H9 (cell line): Measurements from ENCODE around the gene COL4A2. TPM values are rescaled to one million over a fixed set of nuclear protein-coding genes. Genes with fewer than 3 reads are reported as not detected.
"Not testable (repeated sequence)": the region's sequence is repeated elsewhere in the genome, so short reads cannot be mapped to it uniquely, and the experiment has no call there.

Experiments used
- DNase-seq: peaks from one replicate; pipeline ENCODE4 v3.0.0-alpha.2; 2017
- H2AFZ ChIP-seq: one replicate; pipeline ENCODE4 v1.6.1; 2013; ENCODE audit warnings: mild to moderate bottlenecking, low read length, control low read depth, moderate library complexity
- H2AK5ac ChIP-seq: 2 replicates; pipeline ENCODE4 v1.6.1; 2013; ENCODE audit warnings: low read length, control low read depth, mixed read lengths; ENCODE audit not compliant: insufficient read length
- H2BK120ac ChIP-seq: one replicate; pipeline ENCODE4 v1.6.1; 2013; ENCODE audit warnings: low read depth, mild to moderate bottlenecking, low read length, control low read depth, inconsistent platforms; ENCODE audit not compliant: poor library complexity, severe bottlenecking
- H2BK12ac ChIP-seq: 2 replicates; pipeline ENCODE4 v1.6.1; 2013; ENCODE audit warnings: low read length, control low read depth, mixed read lengths, low read depth; ENCODE audit not compliant: insufficient read length
- H2BK15ac ChIP-seq: 2 replicates; pipeline ENCODE4 v1.6.1; 2013; ENCODE audit warnings: low read depth, low read length, control low read depth
- H2BK20ac ChIP-seq: one replicate; pipeline ENCODE4 v1.6.1; 2013; ENCODE audit warnings: low read depth, mild to moderate bottlenecking, low read length, control low read depth, inconsistent platforms; ENCODE audit not compliant: poor library complexity, severe bottlenecking
- H2BK5ac ChIP-seq: 2 replicates; pipeline ENCODE4 v1.6.1; 2013; ENCODE audit warnings: low read length, control low read depth, mixed read lengths; ENCODE audit not compliant: insufficient read length
- H3K14ac ChIP-seq: 2 replicates; pipeline ENCODE4 v1.6.1; 2013; ENCODE audit warnings: low read length, control low read depth; ENCODE audit not compliant: insufficient read depth
- H3K18ac ChIP-seq: 2 replicates; pipeline ENCODE4 v1.6.1; 2013; ENCODE audit warnings: low read depth, mild to moderate bottlenecking, mixed read lengths, low read length, control low read depth; ENCODE audit not compliant: insufficient read length
- H3K23ac ChIP-seq: 2 replicates; pipeline ENCODE4 v1.6.1; 2013; ENCODE audit warnings: low read length, control low read depth, mixed read lengths, low read depth; ENCODE audit not compliant: insufficient read length
- H3K23me2 ChIP-seq: 2 replicates; pipeline ENCODE4 v1.6.1; 2013; ENCODE audit warnings: low read depth, mild to moderate bottlenecking, mixed read lengths, low read length, control low read depth; ENCODE audit not compliant: insufficient read length, poor library complexity, severe bottlenecking
- H3K27ac ChIP-seq: 2 replicates; pipeline ENCODE4 v1.5.1; 2013; ENCODE audit warnings: low read length, control low read depth, mixed read lengths, low read depth; ENCODE audit not compliant: insufficient read length
- H3K27me3 ChIP-seq: 2 replicates; pipeline ENCODE4 v1.6.1; 2013; ENCODE audit warnings: low read length, control low read depth, inconsistent platforms; ENCODE audit not compliant: insufficient read depth
- H3K4ac ChIP-seq: 2 replicates; pipeline ENCODE4 v1.6.1; 2013; ENCODE audit warnings: low read depth, mild to moderate bottlenecking, control low read depth, inconsistent platforms, low read length, moderate library complexity
- H3K4me1 ChIP-seq: 2 replicates; pipeline ENCODE4 v1.6.1; 2013; ENCODE audit warnings: low read length, control low read depth, inconsistent platforms; ENCODE audit not compliant: insufficient read depth
- H3K4me2 ChIP-seq: 2 replicates; pipeline ENCODE4 v1.6.1; 2013; ENCODE audit warnings: low read length, control low read depth, mixed read lengths; ENCODE audit not compliant: insufficient read length, insufficient read depth
- H3K56ac ChIP-seq: 2 replicates; pipeline ENCODE4 v1.6.1; 2013; ENCODE audit warnings: low read depth, mild to moderate bottlenecking, mixed read lengths, low read length, control low read depth; ENCODE audit not compliant: insufficient read length
- H3K79me1 ChIP-seq: 2 replicates; pipeline ENCODE4 v1.6.1; 2013; ENCODE audit warnings: low read depth, mild to moderate bottlenecking, moderate library complexity, low read length, control low read depth, inconsistent platforms; ENCODE audit not compliant: insufficient read depth, poor library complexity, severe bottlenecking
- H3K79me2 ChIP-seq: 2 replicates; pipeline ENCODE4 v1.6.1; 2013; ENCODE audit warnings: low read length, control low read depth, inconsistent platforms; ENCODE audit not compliant: insufficient read depth
- H3K9ac ChIP-seq: 2 replicates; pipeline ENCODE4 v1.6.1; 2013; ENCODE audit warnings: low read length, control low read depth, mixed read lengths; ENCODE audit not compliant: insufficient read length; ENCODE audit errors: extremely low read depth
- H3K9me3 ChIP-seq: one replicate; pipeline ENCODE4 v1.6.1; 2013; ENCODE audit warnings: low read depth, low read length, inconsistent platforms; ENCODE audit not compliant: control insufficient read depth
- H3T11ph ChIP-seq: one replicate; pipeline ENCODE4 v1.6.1; 2013; ENCODE audit warnings: mild to moderate bottlenecking, low read length, control low read depth, inconsistent platforms
- H4K20me1 ChIP-seq: one replicate; pipeline ENCODE4 v1.6.1; 2013; ENCODE audit not compliant: control insufficient read depth, insufficient read length, insufficient read depth
- H4K5ac ChIP-seq: 2 replicates; pipeline ENCODE4 v1.6.1; 2013; ENCODE audit warnings: low read depth, mild to moderate bottlenecking, mixed read lengths, low read length, control low read depth; ENCODE audit not compliant: insufficient read length
- H4K8ac ChIP-seq: replicated peaks from 2 replicates; pipeline ENCODE4 v1.6.1; 2013; ENCODE audit warnings: low read length, control low read depth, mixed read lengths, low read depth; ENCODE audit not compliant: insufficient read length
- H4K91ac ChIP-seq: 2 replicates; pipeline ENCODE4 v1.6.1; 2013; ENCODE audit warnings: low read depth, mild to moderate bottlenecking, moderate library complexity, mixed read lengths, low read length, control low read depth; ENCODE audit not compliant: insufficient read length
- H3K27ac Mint-ChIP-seq, 3 experiments: 2 replicates in 2 of 3; 3 replicates in 1 of 3; pipeline ENCODE4 v1.8.0; 2020 to 2021; ENCODE audit warnings: mixed read lengths in 3 of 3, mild to moderate bottlenecking in 1 of 3, moderate library complexity in 1 of 3
- H3K27me3 Mint-ChIP-seq: 2 replicates; pipeline ENCODE4 v1.8.0; 2021; ENCODE audit warnings: low read depth, mild to moderate bottlenecking, moderate library complexity, mixed read lengths
- H3K36me3 Mint-ChIP-seq, 3 experiments: 2 replicates in 2 of 3; 3 replicates in 1 of 3; pipeline ENCODE4 v1.8.0; 2020 to 2021; ENCODE audit warnings: low read depth in 3 of 3, mixed read lengths in 3 of 3; ENCODE audit not compliant: insufficient read depth in 1 of 3
- H3K4me1 Mint-ChIP-seq, 2 experiments: 2 replicates each; pipeline ENCODE4 v1.8.0; 2020; ENCODE audit warnings: mixed read lengths in 2 of 2
- H3K4me3 Mint-ChIP-seq, 2 experiments: 2 replicates in 1 of 2; 3 replicates in 1 of 2; pipeline ENCODE4 v1.8.0; 2020 to 2021; ENCODE audit warnings: mild to moderate bottlenecking in 2 of 2, mixed read lengths in 2 of 2, moderate library complexity in 1 of 2
- H3K9me3 Mint-ChIP-seq, 2 experiments: 2 replicates in 1 of 2; 3 replicates in 1 of 2; pipeline ENCODE4 v1.8.0; 2020; ENCODE audit warnings: mild to moderate bottlenecking in 2 of 2, mixed read lengths in 2 of 2, moderate library complexity in 1 of 2
- CTCF ChIP-seq: fragments of 200-600 bp; sonication (generic); conservative IDR thresholded peaks from 3 replicates; pipeline ENCODE4 v1.8.0; 2021; ENCODE audit warnings: antibody characterized with exemption, mild to moderate bottlenecking
- WGBS: extraction: QIAGEN DNeasy Blood & Tissue Kit; methylation state at CpG from one replicate; pipeline ENCODE4 v1.1.7; 2013; ENCODE audit warnings: missing lambda C conversion rate, low lambda C conversion rate, mixed read lengths; ENCODE audit not compliant: insufficient read length; ENCODE audit errors: extremely low coverage; 5-methylcytosine and 5-hydroxymethylcytosine counted together
- total RNA-seq: library from RNA; stranded (reverse); gene quantifications from 2 replicates; pipeline ENCODE4 v1.2.1, GENCODE V29; 2021

The COL4A2 gene
- total RNA-seq, 1 experiment from 2014 or later: 76.5 TPM

GRCh38 chr13:110497003-110497402 is 189.9 kb downstream of the COL4A2 start:
- Histone ChIP-seq H3K56ac (no peak overlapping the region), H3K27ac (no peak overlapping the region), H2BK15ac (no peak overlapping the region), H3K14ac (no peak overlapping the region), H3K79me1 (no peaks in the 10 kb centered on the region), H2AFZ (no peak overlapping the region), H2BK5ac (no peak overlapping the region), H3K4me2 (no peak overlapping the region), H2BK12ac (no peak overlapping the region), H3K4ac (no peak overlapping the region), H3K4me1 (no peaks in the 10 kb centered on the region), H2AK5ac (no peak overlapping the region), H4K20me1 (no peaks in the 10 kb centered on the region), H3K79me2 (no peaks in the 10 kb centered on the region), H3K9ac (no peak overlapping the region), H2BK120ac (no peak overlapping the region), H2BK20ac (no peak overlapping the region), H4K91ac (no peak overlapping the region), H3K23ac (no peak overlapping the region), H3K27me3 (no peaks in the 10 kb centered on the region), H3T11ph (no peak overlapping the region), H3K18ac (no peak overlapping the region), H4K8ac (no peak overlapping the region), H3K9me3 (no peaks in the 10 kb centered on the region), H3K23me2 (no peaks in the 10 kb centered on the region), H4K5ac (no peak overlapping the region)
- Mint-ChIP-seq H3K27me3 (no peaks in the 10 kb centered on the region), H3K36me3 (peaks cover 60 to 78% (median 74%) of the 10 kb centered on the region in 3 experiments), H3K4me3 (no peak overlapping the region), H3K4me1 (no peaks in the 10 kb centered on the region), H3K9me3 (peaks cover 0 to 9% of the 10 kb centered on the region in 2 experiments; a peak in 1 of 5 replicates), H3K27ac (no peak overlapping the region)
- DNase-seq: no peak
- no peak for TF ChIP-seq CTCF
- no CpG with 5 or more reads among the region's 2 CpGs for WGBS

- H4K20me1 ChIP-seq, H3T11ph ChIP-seq, H3K4me2 ChIP-seq, H3K4ac ChIP-seq, H3K9me3 Mint-ChIP-seq, H3K27me3 ChIP-seq, H3K18ac ChIP-seq, H2BK15ac ChIP-seq, DNase-seq, H2AFZ ChIP-seq, H2BK5ac ChIP-seq, H3K27me3 Mint-ChIP-seq, H3K23ac ChIP-seq, H3K79me1 ChIP-seq, H3K27ac ChIP-seq, H3K4me3 Mint-ChIP-seq, H3K56ac ChIP-seq, H2AK5ac ChIP-seq, H3K4me1 ChIP-seq, H3K4me1 Mint-ChIP-seq, H4K5ac ChIP-seq, H2BK120ac ChIP-seq, H2BK20ac ChIP-seq, H3K9me3 ChIP-seq, H3K14ac ChIP-seq, H2BK12ac ChIP-seq, H4K8ac ChIP-seq, H4K91ac ChIP-seq, H3K23me2 ChIP-seq, H3K9ac ChIP-seq, H3K79me2 ChIP-seq: not testable (repeated sequence)
- H3K36me3 Mint-ChIP-seq: peaks cover 62 to 81% (median 73%) of the 10 kb centered on the region in 3 experiments
- WGBS: no CpG with 5 or more reads among the region's 3 CpGs
- H3K27ac Mint-ChIP-seq: peak overlapping the region in 1 of 3 experiments; percentile 49; a peak in 1 of 7 replicates
Measured at GRCh38 chr13:110497896-110498295, 190.8 kb downstream of the COL4A2 start.
